Stomach smooth muscle (tissue), 2 donors: ENCODE results near the gene OR2V2.

Experiments used
- H3K27ac ChIP-seq: one replicate; pipeline ENCODE4 v1.7.0; 2013; ENCODE audit warnings: mild to moderate bottlenecking, low read length, inconsistent platforms
- H3K27me3 ChIP-seq, 2 donors: one replicate each; pipeline ENCODE4 v1.7.0; 2013; ENCODE audit warnings: low read length in 2 of 2; ENCODE audit not compliant: insufficient read depth in 2 of 2, control insufficient read depth in 1 of 2
- H3K36me3 ChIP-seq, 2 donors: one replicate each; pipeline ENCODE4 v1.7.0; 2013; ENCODE audit warnings: low read length in 2 of 2; ENCODE audit not compliant: control insufficient read depth in 2 of 2, insufficient read depth in 2 of 2
- H3K4me1 ChIP-seq: one replicate; pipeline ENCODE4 v1.7.0; 2013; ENCODE audit warnings: low read length; ENCODE audit not compliant: control insufficient read depth, insufficient read depth
- H3K4me3 ChIP-seq, 2 donors: one replicate each; pipeline ENCODE4 v1.7.0; 2013; ENCODE audit warnings: low read length in 2 of 2
- H3K9ac ChIP-seq, 2 donors: one replicate each; pipeline ENCODE4 v1.7.0; 2013; ENCODE audit warnings: low read length in 2 of 2, mild to moderate bottlenecking in 1 of 2
- H3K9me3 ChIP-seq, 2 donors: one replicate each; pipeline ENCODE4 v1.7.0; 2013; ENCODE audit warnings: low read length in 2 of 2; ENCODE audit not compliant: control insufficient read depth in 2 of 2
- donor health status: healthy.
- donor health status: Pancreatic carcinoma.

Gene OR2V2

GRCh38 chr5:181194489-181195248 lies 47.3 kb downstream of the OR2V2 start:
- Histone ChIP-seq H3K4me3 (no peak overlapping the region), H3K4me1 (peaks cover 20% of the 10 kb centered on the region), H3K9ac (no peak overlapping the region), H3K9me3 (no peaks in the 10 kb centered on the region), H3K27ac (no peak overlapping the region), H3K36me3 (no peaks in the 10 kb centered on the region), H3K27me3 (no peaks in the 10 kb centered on the region)

- H3K9me3 ChIP-seq = no peaks in the 10 kb centered on the region
- no peak overlapping the region for H3K27ac ChIP-seq
- peaks cover 15% of the 10 kb centered on the region for H3K4me1 ChIP-seq
- no peak overlapping the region for H3K9ac ChIP-seq
- H3K4me3 ChIP-seq = no peak overlapping the region
- no peaks in the 10 kb centered on the region for H3K36me3 ChIP-seq
- no peaks in the 10 kb centered on the region for H3K27me3 ChIP-seq
Observed at GRCh38 chr5:181195249-181195761, 47.9 kb downstream of the OR2V2 start.

DNA sequence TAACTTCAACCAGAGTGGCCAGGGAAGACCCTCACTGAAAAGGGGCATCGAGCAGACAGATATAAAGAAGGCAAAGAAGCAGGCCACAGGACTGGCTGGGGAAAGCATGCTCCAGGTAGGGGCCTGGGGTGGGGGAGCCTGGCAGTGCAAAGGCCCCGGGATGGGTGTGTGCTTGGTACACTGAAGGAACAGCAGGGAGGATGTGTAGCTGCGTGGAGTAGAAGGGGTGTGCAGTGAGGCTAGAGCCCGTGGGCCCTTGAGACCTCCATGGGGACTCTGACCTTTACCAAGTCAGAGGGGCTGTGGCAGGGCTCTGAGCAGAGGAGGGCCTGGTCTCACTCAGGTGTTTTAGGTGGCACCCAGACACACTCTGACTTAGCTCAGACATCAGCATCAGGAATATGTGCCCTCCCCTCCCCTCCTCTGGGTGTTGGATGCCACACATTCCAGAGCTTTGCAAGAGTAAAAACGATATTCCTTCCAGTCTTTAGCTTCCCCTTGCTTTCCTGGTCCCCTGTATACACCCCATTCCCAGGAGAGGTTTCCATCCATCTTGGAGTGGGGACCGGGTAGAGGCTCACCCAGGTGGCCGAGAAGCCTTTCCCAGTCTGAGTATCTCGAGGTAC lies 50.1 kb downstream of the OR2V2 start:
- H3K27ac ChIP-seq = no peak overlapping the region
- H3K4me3 ChIP-seq = no peak overlapping the region
- no peaks in the 10 kb centered on the region for H3K27me3 ChIP-seq
- H3K36me3 ChIP-seq = no peaks in the 10 kb centered on the region
- no peaks in the 10 kb centered on the region for H3K9me3 ChIP-seq
- no peak overlapping the region for H3K9ac ChIP-seq
- H3K4me1 ChIP-seq = peaks cover 4% of the 10 kb centered on the region

DNA sequence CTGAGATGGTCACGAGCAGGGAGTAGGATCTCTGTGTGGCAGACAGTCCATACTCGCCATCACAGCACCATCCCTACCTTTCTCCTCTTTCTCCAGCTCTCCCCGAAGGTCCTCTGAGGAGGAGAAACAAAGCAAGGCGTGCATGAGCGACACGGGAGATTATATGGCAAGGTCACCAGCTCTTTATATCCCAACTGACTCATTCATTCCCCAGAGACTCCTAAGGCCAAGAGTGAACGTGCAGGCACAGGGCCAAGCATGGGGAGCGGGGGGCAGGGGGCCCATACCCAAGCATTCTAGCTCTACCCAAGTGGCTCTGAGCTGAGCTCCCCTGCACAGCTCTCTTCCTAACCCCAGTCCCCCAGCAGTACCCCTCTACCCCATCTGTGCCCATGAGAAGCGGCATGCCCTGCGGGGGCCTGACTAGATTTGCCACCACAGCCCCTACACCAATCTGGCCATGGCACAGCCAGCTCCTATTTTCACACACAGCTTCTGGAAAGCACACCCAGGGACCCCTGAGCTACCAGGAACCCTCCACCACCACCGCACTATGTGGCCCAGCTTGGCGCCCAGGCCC lies 50.8 kb downstream of the OR2V2 start:
- no peak overlapping the region for H3K4me3 ChIP-seq
- H3K27ac ChIP-seq = no peak overlapping the region
- no peaks in the 10 kb centered on the region for H3K27me3 ChIP-seq
- H3K9ac ChIP-seq = no peak overlapping the region
- H3K9me3 ChIP-seq = no peaks in the 10 kb centered on the region
- H3K36me3 ChIP-seq = no peaks in the 10 kb centered on the region
- no peaks in the 10 kb centered on the region for H3K4me1 ChIP-seq

DNA sequence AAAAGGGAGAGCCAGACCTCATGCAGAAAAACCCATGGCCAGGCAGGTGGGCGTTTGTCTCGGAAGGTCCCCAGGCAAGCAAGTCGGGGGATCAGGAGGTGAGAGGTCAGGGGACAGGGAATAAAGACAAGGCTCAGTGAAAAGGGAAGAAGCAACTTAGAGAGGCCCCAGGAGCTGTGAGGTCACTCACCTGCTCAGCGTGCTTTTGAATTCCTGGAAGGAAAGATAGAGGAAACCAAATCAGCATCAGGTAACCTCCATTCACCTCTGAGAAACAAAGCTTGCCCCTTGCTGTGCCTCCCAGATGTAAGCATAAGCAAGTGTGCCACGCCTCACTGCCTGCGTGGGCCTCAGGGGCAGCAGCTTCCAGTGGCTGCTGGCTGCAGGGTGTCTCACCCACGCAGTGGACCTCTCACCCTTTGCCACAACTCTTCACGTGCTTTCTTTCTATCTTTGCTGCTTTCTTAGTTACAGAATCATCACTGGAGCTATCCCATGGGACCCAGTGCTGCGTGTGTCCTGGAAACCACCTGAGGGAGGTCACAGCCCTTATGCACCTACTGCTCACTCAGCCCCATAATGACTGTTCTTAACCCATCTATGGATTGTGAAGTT lies 51.6 kb downstream of the OR2V2 start:
- H3K4me3 ChIP-seq = no peak overlapping the region
- no peak overlapping the region for H3K27ac ChIP-seq
- no peaks in the 10 kb centered on the region for H3K9me3 ChIP-seq
- H3K27me3 ChIP-seq = peaks cover 0 to 3% of the 10 kb centered on the region in 2 donors
- no peak overlapping the region for H3K9ac ChIP-seq
- no peaks in the 10 kb centered on the region for H3K36me3 ChIP-seq
- peaks cover 6% of the 10 kb centered on the region for H3K4me1 ChIP-seq

- H3K27ac ChIP-seq = no peak overlapping the region
- H3K4me1 ChIP-seq = peaks cover 13% of the 10 kb centered on the region
- H3K27me3 ChIP-seq = peaks cover 0 to 8% of the 10 kb centered on the region in 2 donors
- no peak overlapping the region for H3K9ac ChIP-seq
- no peak overlapping the region for H3K4me3 ChIP-seq
- no peaks in the 10 kb centered on the region for H3K36me3 ChIP-seq
- no peaks in the 10 kb centered on the region for H3K9me3 ChIP-seq
Observed at GRCh38 chr5:181199881-181200638, 52.7 kb downstream of the OR2V2 start.

- Histone ChIP-seq H3K9ac (no peak overlapping the region), H3K9me3 (no peaks in the 10 kb centered on the region)
Observed at GRCh38 chr5:181200816-181201215, 53.4 kb downstream of the OR2V2 start.

GRCh38 chr5:181203093-181203711 lies 55.8 kb downstream of the OR2V2 start:
- H3K9ac ChIP-seq = no peak overlapping the region
- no peak overlapping the region for H3K4me3 ChIP-seq
- no peaks in the 10 kb centered on the region for H3K36me3 ChIP-seq
- no peak overlapping the region for H3K27ac ChIP-seq
- H3K27me3 ChIP-seq = peaks cover 0 to 8% of the 10 kb centered on the region in 2 donors
- peaks cover 37% of the 10 kb centered on the region for H3K4me1 ChIP-seq
- no peaks in the 10 kb centered on the region for H3K9me3 ChIP-seq

More at GRCh38 chr5:181200816-181201215, 53.4 kb downstream of the OR2V2 start:
- Histone ChIP-seq H3K27me3 (peaks cover 0 to 8% of the 10 kb centered on the region in 2 donors), H3K4me1 (peaks cover 20% of the 10 kb centered on the region), H3K27ac (no peak overlapping the region), H3K4me3 (no peak overlapping the region), H3K36me3 (no peaks in the 10 kb centered on the region)

- no peaks in the 10 kb centered on the region for H3K9me3 ChIP-seq
- H3K27me3 ChIP-seq = peaks cover 0 to 8% of the 10 kb centered on the region in 2 donors
- H3K9ac ChIP-seq = no peak overlapping the region
- H3K36me3 ChIP-seq = no peaks in the 10 kb centered on the region
- peaks cover 37% of the 10 kb centered on the region for H3K4me1 ChIP-seq
- peak overlapping the region; percentile 40 to 77 for H3K4me3 ChIP-seq
- H3K27ac ChIP-seq = no peak overlapping the region
Observed at GRCh38 chr5:181203777-181204112, 56.4 kb downstream of the OR2V2 start.
